Midbrain (tissue), 1 donor: ENCODE data around the gene HSF2BP.
"Not testable (repeated sequence)": the region's sequence is repeated elsewhere in the genome, so short reads cannot be mapped to it uniquely, and the experiment has no call there.

ENCODE experiments used
- DNase-seq: peaks from one replicate; lab custom pipeline; 2025; lab: John Stamatoyannopoulos, UW

Gene HSF2BP

DNA sequence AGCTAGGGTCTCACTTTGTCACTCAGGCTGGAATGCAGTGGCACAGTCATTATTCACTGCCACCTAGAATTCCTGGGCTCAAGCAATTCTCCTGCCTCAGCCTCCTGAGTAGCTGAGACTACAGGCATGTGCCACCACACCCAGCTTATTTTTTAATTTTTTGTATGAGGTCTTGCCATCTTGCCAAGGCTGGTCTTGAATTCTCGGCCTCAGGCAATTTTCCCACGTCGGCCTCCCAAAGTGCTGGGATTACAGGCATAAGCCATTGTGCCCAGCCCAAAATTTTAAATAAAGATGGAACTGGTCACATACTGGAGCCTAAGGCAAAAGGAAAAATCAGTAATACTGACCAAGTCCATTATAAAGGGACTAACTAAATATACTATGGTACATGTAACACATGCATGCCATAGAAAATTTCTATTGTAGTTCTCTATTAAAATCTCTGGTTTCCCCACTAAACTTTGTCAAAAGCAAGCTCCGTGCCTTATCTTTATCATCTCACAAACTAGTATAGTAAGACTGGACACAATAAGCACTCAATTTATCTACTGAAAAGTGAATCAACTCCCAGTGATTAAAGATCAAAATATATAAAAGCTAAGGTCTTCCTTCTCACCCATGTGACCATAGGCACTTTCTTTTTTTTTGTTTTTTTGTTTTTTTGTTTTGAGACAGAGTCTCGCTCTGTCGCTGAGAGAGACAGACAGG, 61.6 kb downstream of the HSF2BP start:
- no peak for DNase-seq

DNA sequence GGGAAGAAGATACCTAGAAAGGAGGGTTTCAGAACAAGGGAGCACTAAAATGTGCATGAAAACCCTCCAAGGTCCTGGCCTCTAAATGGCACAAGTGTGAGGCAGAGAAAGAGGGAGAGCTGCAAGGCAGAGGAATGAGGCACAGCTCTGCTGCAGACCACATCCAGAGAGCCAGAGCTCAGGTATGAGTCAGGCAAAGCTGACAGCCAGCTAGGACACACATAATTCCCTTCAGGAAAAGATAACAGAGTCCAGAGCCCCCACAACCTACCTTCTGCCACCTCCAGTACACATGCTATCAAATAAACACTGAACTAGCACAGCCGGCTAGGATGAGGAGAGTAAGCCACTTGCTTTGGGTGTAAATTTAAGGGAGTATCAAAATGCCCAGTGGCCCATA, 62.2 kb downstream of the HSF2BP start:
- DNase-seq = no peak

DNA sequence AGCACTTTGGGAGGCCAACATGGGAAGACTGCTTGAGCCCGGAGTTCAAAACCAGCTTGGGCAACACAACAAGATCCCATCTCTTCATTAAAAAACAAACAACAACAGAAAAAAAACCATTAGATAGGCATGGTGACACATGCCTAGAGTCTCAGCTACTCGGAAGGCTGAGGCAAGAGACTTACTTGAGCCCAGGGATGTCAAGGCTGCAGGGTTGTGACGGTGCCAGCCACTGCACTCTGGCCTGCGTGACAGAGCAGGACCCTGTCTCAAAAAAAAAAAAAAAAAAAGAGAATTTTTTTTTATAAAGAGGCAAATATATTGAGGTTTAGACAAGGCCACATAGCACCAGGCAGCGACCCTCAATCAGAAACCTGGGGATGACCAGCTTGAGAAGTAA, 62.7 kb downstream of the HSF2BP start:
- DNase-seq = no peak

DNA sequence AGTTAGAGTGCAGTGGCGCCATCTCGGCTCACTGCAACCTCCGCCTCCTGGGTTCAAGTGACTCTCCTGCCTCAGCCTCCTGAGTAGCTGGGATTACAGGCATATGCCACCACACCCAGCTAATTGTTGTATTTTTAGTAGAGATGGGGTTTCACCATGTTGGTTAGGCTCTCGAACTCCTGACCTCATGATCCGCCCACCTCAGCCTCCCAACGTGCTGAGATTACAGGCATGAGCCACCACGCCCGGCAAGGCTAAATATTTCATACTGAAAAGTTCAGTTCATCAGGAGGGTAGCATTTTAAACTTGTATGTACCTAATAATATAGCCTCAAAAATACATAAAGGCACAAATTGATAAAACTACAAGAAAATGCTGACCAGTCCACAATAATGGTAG, 63.5 kb downstream of the HSF2BP start:
- not testable (repeated sequence) for DNase-seq

DNA sequence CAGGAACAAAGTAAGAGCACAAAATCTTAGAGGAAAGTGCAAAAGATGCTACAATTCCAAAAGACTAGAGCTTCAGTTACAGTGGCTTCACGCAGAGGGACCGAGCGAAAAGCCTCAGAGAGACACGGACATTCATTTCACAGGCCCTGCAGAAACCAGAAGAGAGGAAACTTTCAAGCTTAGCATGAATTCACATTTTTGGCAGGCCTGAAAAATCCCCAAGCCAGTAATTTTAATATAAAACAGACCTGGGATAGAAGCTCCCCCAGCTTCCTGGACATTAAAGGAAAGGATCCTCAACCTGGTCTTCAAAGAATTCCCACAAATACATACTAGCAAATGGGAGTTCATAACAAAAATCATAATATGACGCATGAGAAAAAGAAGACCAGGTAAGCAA, 66.2 kb downstream of the HSF2BP start:
- DNase-seq = no peak

DNA sequence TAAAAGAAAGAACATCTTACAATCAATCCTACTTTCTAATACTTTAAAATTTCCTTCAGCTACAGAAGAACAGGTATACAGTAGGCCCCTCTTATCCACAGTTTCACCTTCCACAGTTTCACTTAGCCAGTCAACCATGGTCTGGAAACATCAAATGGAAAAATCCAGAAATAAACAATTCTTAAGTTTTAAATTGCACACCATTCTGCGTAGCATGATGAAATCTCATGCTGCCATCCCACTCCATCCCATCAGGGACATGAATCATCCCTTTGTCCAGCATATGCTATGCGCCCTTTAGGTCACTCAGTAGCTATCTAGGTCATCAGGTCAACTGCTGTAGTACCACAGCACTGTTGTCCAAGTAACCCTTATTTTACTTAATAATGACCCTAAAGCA, 67.7 kb downstream of the HSF2BP start:
- DNase-seq = no peak

DNA sequence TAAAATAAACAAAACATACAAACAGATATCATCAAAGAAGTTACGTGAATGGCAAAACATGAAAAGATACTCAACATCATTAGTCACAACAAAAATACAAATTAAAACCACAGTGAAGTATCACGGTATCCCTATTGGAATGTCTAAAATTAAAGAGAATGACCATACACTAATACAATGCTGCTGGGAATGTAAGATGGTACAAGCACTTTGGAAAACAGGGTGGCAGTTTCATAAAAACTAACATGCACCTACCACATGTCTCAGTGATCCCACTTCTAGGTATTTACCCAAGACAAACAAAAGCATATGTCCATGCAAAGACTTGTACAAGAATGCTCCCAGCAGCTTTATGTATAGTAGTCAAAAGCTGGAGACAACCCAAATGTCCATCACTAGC, 69.1 kb downstream of the HSF2BP start:
- no peak for DNase-seq

DNA sequence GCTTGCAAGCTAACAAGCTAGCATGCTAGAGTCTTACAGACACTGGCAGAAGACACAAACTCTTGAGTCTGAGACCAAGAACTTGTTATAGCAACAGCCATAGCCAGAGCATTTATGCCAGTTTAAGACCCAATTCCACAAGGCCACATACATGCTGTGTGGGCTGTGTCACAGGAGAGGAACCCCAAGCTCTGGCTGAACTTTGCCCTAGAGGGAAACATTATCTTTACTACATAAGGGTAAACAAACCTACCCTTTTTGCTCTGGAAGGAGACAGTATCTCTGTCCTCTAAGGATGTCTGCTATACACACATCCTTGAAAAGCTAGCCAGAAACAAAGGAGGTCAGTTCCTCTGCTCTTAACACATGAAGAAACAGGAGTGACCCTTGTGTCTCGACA, 70.3 kb downstream of the HSF2BP start:
- DNase-seq = no peak

DNA sequence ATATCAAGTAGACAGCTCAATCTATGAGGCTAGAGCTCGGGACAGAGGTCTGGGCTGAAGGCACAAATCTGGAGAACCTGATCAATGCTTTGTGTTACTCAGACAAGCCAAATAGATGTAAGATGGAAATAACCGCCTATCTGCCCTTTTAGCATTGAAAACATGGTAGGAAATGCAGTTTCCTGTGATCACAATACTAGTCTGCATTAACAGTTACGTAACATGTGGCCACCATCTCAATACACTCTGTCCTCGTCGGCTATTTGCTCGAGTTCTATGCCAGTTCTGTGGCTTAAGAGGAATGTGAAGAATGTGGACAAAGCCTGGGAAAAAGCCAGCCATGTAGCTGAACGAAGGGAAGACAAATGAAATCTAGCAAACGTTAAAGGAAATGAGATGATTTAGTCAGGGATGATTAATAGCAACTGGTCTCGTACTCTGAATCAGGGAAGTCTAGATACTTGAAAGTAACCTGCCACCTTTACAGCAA, 73.3 kb downstream of the HSF2BP start:
- no peak for DNase-seq

DNA sequence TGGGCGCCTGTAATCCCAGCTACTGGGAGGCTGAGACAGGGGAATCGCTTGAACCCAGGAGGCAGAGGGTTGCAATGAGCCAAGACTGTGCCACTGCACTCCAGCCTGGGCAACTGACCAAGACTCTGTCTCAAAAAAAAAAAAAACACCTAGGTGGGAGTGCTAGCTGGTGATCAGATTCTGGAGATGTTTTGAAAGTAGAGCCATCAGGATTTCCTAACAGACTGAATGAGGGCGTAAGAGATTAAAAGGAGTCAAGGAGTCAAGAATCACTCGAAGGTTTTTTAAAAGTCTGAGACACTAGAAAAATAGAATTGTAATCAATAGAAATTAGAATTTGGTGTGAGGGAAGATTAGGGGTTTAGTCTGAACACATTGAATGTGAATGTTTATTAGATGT, 73.8 kb downstream of the HSF2BP start:
- no peak for DNase-seq

DNA sequence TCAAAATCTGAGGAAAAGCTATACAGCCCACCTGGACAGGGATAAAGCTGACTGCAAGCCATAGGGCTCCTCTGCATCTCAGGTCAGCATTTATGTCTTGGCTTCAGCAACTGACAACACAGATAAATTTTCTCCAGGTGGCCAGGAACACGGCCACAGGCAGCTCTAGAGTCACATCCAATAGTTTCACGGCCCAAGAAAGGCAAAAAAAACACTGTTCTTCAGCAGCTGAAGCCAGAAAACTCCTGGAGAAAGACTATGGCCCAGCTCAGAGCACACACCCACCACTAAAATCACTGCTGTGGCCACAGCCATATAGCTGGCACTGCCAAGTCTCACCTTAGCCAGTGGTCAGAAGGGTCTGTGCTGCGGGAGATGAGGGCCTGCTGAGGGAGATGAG, 77.8 kb downstream of the HSF2BP start:
- no peak for DNase-seq

DNA sequence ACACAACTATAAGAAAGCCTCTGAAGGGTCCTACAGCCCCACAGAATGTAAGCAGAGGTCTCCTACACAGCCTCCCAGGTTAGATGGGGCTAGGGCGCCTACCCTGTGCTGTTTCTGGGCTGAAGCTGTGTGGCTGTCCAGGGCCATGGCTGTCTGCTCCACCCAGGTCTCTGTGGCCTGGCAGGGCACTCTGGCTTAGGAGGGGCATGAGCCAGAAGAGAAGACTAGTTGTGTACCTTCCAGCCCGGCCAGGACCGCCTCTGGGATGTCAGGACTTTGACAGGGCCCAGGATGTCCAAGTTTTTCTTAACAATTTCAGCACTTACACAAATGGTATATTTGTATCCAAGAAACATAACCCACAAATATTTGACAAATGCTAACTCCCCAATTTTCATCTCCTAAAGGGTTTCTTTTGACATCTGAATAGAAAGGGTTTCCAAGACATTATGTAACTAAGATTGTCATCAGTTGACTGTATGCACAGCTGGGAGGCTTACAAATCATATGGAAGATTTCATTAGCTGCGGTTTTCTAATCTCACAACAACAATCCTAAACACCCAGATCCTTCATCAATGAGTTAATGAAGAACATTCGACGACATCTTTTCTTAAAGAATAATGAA, 80.5 kb downstream of the HSF2BP start:
- DNase-seq = no peak

DNA sequence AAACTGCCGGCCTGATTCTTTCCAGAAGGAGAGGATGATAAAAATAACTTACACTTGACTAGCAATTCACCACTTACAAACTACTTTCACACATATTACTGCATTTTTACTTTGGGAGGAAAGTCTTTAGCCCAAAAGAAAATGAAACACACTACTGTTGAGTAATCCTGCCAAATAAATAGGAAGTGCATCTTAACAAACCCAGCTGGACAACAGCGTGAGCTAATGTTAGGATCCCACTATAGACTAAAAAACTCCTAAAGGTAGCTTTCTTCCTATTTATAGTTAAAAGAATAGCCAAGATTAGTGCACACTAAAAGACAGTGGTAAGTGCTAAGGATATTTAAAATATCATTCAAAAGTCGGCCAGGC, 83.8 kb downstream of the HSF2BP start:
- DNase-seq = no peak

DNA sequence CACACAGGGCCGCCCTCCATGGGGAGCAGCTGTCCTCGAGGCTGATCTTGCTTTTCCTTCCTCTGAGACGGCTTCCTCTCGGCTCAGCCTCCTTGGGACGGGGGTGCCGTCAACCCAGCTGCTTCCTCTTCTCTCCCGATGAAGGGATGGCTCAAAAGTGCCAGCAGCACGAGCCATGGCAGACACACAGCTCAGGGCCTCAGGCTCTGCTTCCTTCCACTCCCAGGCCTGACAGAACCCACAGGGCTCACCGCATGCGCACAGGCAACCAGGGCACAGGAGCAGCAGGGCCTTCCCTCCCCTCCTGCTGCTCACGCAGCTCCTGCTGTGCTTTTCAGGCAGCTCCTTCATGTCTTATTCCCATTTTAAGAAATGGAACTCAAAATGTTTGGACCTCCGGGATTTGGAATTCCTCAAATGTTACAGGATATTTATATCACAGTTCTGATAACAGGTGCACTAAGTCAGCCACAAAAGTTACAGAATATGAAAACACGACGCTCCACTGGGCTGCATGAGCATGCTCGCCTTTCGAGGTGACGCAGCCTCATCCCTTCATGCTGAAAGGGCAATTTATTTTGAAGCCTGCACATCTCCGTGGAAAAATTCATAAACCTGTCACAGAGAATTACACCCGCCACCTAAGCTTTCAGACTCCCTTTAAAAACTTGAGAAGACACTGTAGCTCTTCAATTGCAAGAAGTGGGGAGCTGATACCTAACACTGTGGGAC, 84.4 kb downstream of the HSF2BP start:
- DNase-seq = peak; percentile 7

DNA sequence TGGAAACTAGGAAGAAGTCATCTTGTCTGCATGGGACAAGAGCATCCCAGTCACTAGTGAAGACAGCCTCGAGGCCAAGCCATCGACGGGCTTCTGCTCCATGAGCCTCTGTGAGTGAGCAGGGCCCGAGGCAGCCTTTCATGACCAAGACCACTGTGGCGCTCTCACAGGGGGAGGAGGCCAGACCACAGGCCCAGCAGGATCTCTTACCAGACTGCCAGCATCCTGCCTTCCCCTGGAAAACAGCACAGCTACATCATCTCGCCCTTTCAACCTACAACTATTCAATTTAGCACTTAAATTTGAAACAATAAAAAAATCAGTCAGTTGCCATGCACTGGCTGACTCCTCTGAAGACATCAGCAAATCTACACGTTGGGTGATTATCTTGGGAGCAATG, 85.4 kb downstream of the HSF2BP start:
- no peak for DNase-seq

DNA sequence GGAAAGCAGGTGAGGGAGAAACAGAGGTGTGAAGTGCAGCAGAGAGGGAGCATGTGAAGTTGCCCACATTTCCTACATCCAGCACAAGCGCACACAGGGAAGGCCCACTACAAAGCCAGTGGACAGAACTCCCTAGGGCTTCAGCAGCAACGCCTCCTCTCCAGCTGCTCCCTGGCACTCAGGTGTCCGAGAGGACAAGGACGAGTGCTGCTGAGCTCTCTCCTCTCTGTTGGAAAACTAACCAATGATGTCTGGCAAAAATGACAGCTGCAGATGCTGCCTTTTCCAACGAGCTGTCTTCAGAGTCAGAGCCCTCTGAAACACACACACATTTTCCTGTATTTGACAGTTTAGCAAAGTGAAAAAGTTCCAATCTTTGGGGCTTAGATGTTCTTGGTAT, 86.8 kb downstream of the HSF2BP start:
- no peak for DNase-seq

DNA sequence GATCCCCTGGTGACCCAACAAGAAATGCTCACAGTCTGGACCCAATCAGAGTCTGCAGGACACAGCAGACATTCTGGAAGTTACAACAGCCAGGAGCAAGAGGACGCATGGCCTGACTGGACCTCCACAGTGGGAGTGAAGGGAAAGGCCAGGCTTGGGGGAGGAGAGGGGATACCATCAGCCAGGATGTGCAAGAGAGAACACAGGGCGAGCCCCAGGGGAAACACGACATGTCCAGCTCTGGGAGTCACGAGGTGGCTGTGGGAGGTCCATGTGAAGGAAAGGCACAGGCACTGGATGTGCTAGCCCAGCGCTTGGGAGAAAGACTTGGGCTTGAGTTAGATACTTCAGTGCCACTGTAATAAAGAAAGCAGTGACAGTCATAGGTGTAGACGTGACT, 87.3 kb downstream of the HSF2BP start:
- DNase-seq = no peak

DNA sequence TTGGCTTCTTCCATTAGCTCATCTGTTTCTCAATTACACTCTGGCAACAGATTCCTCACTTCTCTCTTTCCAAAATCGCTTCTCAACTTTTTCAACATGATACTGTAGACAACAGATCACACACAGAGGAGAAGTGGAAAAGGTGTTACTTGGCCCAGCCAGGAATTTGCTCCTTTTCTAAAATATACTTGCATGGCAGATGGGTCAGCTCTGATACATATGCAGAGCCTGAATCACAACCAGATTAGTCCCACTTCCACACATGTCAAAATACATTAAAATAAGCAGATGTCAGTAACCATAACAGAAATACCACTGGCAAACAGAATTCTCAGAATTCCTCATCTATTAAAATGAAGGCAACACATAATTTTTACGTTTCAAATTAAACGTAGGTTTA, 89.1 kb downstream of the HSF2BP start:
- DNase-seq = not testable (repeated sequence)

DNA sequence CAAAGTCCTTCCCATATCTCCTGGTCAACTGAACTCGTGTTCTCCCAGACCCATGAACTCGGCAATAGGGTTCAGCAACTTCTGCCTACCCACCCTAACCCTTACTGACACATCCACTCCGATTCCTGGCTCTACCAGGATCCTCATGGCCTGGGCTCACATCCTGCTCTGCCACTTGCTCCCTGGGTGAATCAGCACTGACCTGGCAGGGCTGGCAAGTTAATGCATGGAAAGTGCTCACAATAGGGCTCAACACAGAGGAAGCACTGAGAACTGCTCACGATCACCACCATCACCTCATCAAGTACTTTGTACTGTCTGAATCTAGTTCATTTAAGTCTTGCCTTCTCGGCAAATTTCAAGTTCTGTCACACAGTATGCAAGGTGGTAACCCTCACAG, 96.8 kb downstream of the HSF2BP start:
- DNase-seq = not testable (repeated sequence)

DNA sequence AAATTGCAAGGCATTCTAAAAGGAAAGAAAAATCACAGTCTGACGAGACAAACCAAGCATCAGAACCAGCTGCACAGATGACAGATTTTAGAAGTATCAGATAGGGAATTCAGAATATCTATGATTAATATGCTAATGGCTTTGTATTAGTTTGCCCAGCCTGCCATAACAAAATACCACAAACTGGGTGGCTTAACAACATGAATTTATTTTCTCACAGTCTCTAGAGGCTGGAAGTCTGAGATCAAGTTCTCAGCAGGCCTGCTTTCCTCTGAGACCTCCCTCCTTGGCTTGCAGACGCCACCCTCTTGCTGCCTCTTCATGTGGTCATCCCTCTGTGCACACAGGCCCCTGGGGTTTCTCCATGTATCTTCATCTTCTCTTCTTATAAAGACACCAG, 118.7 kb downstream of the HSF2BP start:
- not testable (repeated sequence) for DNase-seq

DNA sequence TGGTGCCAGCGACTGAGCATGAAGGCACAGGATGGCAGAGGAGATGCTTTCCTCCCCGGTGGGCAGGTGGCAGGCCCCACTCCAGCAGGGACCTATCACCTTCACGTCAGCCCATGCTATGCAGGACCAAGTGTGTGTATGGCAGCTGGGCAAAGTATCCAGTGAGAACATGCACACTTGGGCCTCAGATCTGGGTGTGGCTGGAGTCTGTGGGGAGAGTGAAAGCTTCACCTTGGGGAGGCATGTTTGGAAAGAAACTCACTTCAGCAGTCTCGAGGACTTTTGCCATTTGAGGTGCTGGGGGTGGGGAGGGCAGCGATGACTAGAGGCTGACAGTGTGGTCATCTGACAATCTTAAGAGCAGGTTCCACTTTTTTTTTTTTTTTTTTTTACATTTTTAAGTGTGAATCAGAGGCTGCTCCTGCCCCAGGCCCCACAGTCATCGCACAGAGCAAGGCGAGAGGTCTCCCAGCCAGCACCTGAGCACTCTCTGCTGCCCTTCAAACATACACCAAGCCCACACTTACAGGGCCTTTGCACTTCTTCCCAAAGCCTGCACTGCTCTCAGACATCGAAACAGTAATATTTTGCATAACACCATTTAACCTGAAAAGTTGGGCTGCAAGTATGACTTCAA, 136.7 kb downstream of the HSF2BP start:
- DNase-seq = not testable (repeated sequence)

DNA sequence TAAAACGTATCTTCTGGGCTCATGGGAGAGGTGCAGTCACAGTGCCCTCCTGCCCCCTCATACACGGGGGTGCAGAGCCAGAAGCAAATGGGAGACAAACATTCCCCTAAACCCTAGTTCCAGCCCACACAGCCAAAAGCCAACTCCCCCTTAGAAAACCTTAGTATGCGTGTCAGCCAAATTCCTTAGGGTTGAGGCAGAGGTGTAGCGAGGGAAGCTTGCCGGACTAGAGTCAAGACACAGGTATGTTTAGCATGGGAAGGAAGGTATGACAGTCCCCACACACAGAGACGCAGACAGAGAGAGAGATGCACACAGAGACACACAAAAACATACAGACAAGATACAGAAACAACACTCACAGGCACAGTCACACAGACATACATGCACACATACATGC, 141.6 kb downstream of the HSF2BP start:
- DNase-seq = not testable (repeated sequence)
